GM23338 (cell line): ENCODE results near the gene TMTC2. TPM values are rescaled to one million over a fixed set of nuclear protein-coding genes. Genes with fewer than 3 reads are reported as not detected.

Experiments
- ATAC-seq: fragments of 200-7000 bp; cut with Tn5 transposase; 3 replicates; pipeline ENCODE4 v1.9.1; 2020
- DNase-seq: peaks from one replicate; pipeline ENCODE4 v3.0.0-alpha.2; 2015; ENCODE audit warnings: low spot score
- H2AFZ ChIP-seq: fragments of 200-600 bp; sonication (generic); 2 replicates; pipeline ENCODE4 v1.8.0; 2016; ENCODE audit warnings: antibody characterized with exemption, mild to moderate bottlenecking, moderate library complexity
- H3F3A ChIP-seq: fragments of 200-600 bp; sonication (generic); replicated peaks from 2 replicates; pipeline ENCODE4 v1.8.0; 2017; ENCODE audit warnings: antibody characterized with exemption, mixed run types, low read depth
- H3K27ac ChIP-seq: fragments of 200-600 bp; sonication (generic); 2 replicates; pipeline ENCODE4 v1.6.1; 2016; ENCODE audit warnings: low read depth
- H3K27me3 ChIP-seq: fragments of 200-600 bp; sonication (generic); 2 replicates; pipeline ENCODE4 v1.8.0; 2016; ENCODE audit warnings: mild to moderate bottlenecking, mixed run types, moderate library complexity; ENCODE audit not compliant: insufficient read depth
- H3K36me3 ChIP-seq: fragments of 200-600 bp; sonication (generic); 2 replicates; pipeline ENCODE4 v1.8.0; 2016; ENCODE audit warnings: mild to moderate bottlenecking; ENCODE audit not compliant: insufficient read depth
- H3K4me1 ChIP-seq: fragments of 200-600 bp; sonication (generic); 2 replicates; pipeline ENCODE4 v1.8.0; 2016; ENCODE audit warnings: mild to moderate bottlenecking, moderate library complexity; ENCODE audit not compliant: insufficient read depth
- H3K4me2 ChIP-seq: fragments of 200-600 bp; sonication (generic); 2 replicates; pipeline ENCODE4 v1.7.1; 2017; ENCODE audit warnings: mixed run types
- H3K4me3 ChIP-seq: fragments of 200-600 bp; sonication (generic); 2 replicates; pipeline ENCODE4 v1.6.1; 2016; ENCODE audit warnings: mixed run types
- H3K79me2 ChIP-seq: fragments of 200-600 bp; sonication (generic); replicated peaks from 2 replicates; pipeline ENCODE4 v1.8.0; 2017; ENCODE audit warnings: mild to moderate bottlenecking; ENCODE audit not compliant: insufficient read depth
- H3K9me2 ChIP-seq: fragments of 200-600 bp; sonication (generic); 2 replicates; pipeline ENCODE4 v1.8.0; 2017; ENCODE audit not compliant: insufficient read depth
- H4K20me1 ChIP-seq: fragments of 200-600 bp; sonication (generic); replicated peaks from 2 replicates; pipeline ENCODE4 v1.8.0; 2017; ENCODE audit warnings: mild to moderate bottlenecking; ENCODE audit not compliant: insufficient read depth
- H3K27ac Mint-ChIP-seq: 2 replicates; pipeline ENCODE4 v1.8.0; 2020; ENCODE audit warnings: inconsistent platforms, mild to moderate bottlenecking, moderate library complexity, mixed read lengths
- H3K27me3 Mint-ChIP-seq: 3 replicates; pipeline ENCODE4 v1.8.0; 2022; ENCODE audit warnings: low read depth, mild to moderate bottlenecking, moderate library complexity, mixed read lengths, inconsistent platforms; ENCODE audit not compliant: insufficient read depth, poor library complexity
- H3K36me3 Mint-ChIP-seq: 3 replicates; pipeline ENCODE4 v1.8.0; 2021; ENCODE audit warnings: low read depth, mild to moderate bottlenecking, inconsistent platforms, moderate library complexity, mixed read lengths
- H3K4me1 Mint-ChIP-seq: 3 replicates; pipeline ENCODE4 v1.8.0; 2020; ENCODE audit warnings: mild to moderate bottlenecking, inconsistent platforms, mixed read lengths
- H3K4me3 Mint-ChIP-seq: 3 replicates; pipeline ENCODE4 v1.8.0; 2021; ENCODE audit warnings: moderate library complexity, mild to moderate bottlenecking, inconsistent platforms, mixed read lengths
- H3K9me3 Mint-ChIP-seq: 3 replicates; pipeline ENCODE4 v1.8.0; 2020; ENCODE audit warnings: moderate library complexity, mild to moderate bottlenecking, inconsistent platforms, mixed read lengths
- CREB1 ChIP-seq: fragments of 250-450 bp; sonication (Bioruptor Pico); IDR thresholded peaks from 2 replicates; pipeline ENCODE4 v1.5.0; 2020; ENCODE audit warnings: low read depth, mild to moderate bottlenecking, moderate library complexity
- CTCF ChIP-seq, 2 experiments: fragments of 200-600 bp in 1 of 2; sonication (generic) in 1 of 2; conservative IDR thresholded peaks; 2 replicates each; pipeline versions ENCODE4 v1.5.1 to v1.6.1; 2016 to 2017; ENCODE audit warnings: antibody characterized with exemption in 2 of 2, low read depth in 2 of 2, mild to moderate bottlenecking in 2 of 2, moderate library complexity in 1 of 2
- ETS1 ChIP-seq: IDR thresholded peaks from 2 replicates; pipeline ENCODE4 v1.6.1; 2016; ENCODE audit warnings: antibody characterized with exemption
- EZH2 ChIP-seq: fragments of 200-600 bp; sonication (generic); IDR thresholded peaks from one replicate; pipeline ENCODE4 v1.8.0; 2017; ENCODE audit warnings: antibody characterized with exemption, mild to moderate bottlenecking, low read depth; ENCODE audit not compliant: unreplicated experiment
- EZH2phosphoT487 ChIP-seq: fragments of 200-600 bp; sonication (generic); IDR thresholded peaks from one replicate; pipeline ENCODE4 v1.8.1; 2018; ENCODE audit warnings: antibody characterized with exemption; ENCODE audit not compliant: unreplicated experiment
- JUNB ChIP-seq: IDR thresholded peaks from one replicate; pipeline ENCODE4 v1.6.1; 2016; ENCODE audit warnings: antibody characterized with exemption; ENCODE audit not compliant: unreplicated experiment
- NANOG ChIP-seq: IDR thresholded peaks from 2 replicates; pipeline ENCODE4 v1.6.1; 2016; ENCODE audit warnings: antibody characterized with exemption, borderline replicate concordance
- POLR2AphosphoS5 ChIP-seq: IDR thresholded peaks from 2 replicates; pipeline ENCODE4 v1.6.1; 2016; ENCODE audit warnings: antibody characterized with exemption, low read depth
- REST ChIP-seq: IDR thresholded peaks from one replicate; pipeline ENCODE4 v1.6.1; 2018; ENCODE audit warnings: antibody characterized with exemption; ENCODE audit not compliant: unreplicated experiment
- STAT1 ChIP-seq: IDR thresholded peaks from one replicate; pipeline ENCODE4 v1.6.1; 2016; ENCODE audit warnings: antibody characterized with exemption; ENCODE audit not compliant: unreplicated experiment
- ZNF114 ChIP-seq: fragments of 250-450 bp; sonication (Bioruptor Pico); IDR thresholded peaks from 2 replicates; pipeline ENCODE4 v1.5.0; 2020; ENCODE audit warnings: mild to moderate bottlenecking, moderate library complexity
- ZNF331 ChIP-seq: fragments of 250-450 bp; sonication (Bioruptor Pico); IDR thresholded peaks from 2 replicates; pipeline ENCODE4 v1.5.0; 2020; ENCODE audit warnings: low read depth, mild to moderate bottlenecking, moderate library complexity
- ZNF462 ChIP-seq: fragments of 250-450 bp; sonication (Bioruptor Pico); IDR thresholded peaks from 2 replicates; pipeline ENCODE4 v1.5.0; 2020; ENCODE audit warnings: mild to moderate bottlenecking, moderate library complexity
- polyA plus RNA-seq: library from polyadenylated mRNA; unstranded; fragments of >200 nt; fragmentation: Nextera tagmentation; extraction: Ambion mirVana; gene quantifications from 2 replicates; pipeline ENCODE4 v1.2.1, GENCODE V29; 2016
- total RNA-seq: library from RNA; depleted of rRNA; stranded (reverse); fragments of >200 nt; shearing (Covaris generic); gene quantifications from 2 replicates; pipeline ENCODE4 v1.2.3, GENCODE V29; 2014

The TMTC2 gene
- total and polyA plus RNA-seq, 2 experiments from 2014 or later = 0.57 to 6.5 TPM

- Histone ChIP-seq H3K9me2 (no peaks in the 10 kb centered on the region), H3K79me2 (no peaks in the 10 kb centered on the region), H3K27ac (no peak overlapping the region), H3K27me3 (no peaks in the 10 kb centered on the region), H3K36me3 (no peaks in the 10 kb centered on the region), H3K4me2 (no peak overlapping the region), H3K4me1 (no peaks in the 10 kb centered on the region), H4K20me1 (no peaks in the 10 kb centered on the region), H3K4me3 (no peak overlapping the region), H3F3A (no peaks in the 10 kb centered on the region), H2AFZ (no peak overlapping the region)
- H3K4me1 Mint-ChIP-seq = peaks cover 3% of the 10 kb centered on the region; the same call in 1 of the 3 replicates
- TF ChIP-seq ZNF114 (CRISPR knock-in tag) (no peak), EZH2phosphoT487 (no peak), CREB1 (CRISPR knock-in tag) (no peak), ZNF462 (CRISPR knock-in tag) (no peak), EZH2 (no peak), CTCF (conservative IDR thresholded peaks at IDR 0.05; ENCODE audit: low read depth in 2 of 2) (no peak), NANOG (no peak), ETS1 (no peak), REST (no peak), ZNF331 (no peak), STAT1 (no peak), POLR2AphosphoS5 (no peak), JUNB (no peak)
- no peaks in the 10 kb centered on the region for H3K36me3 Mint-ChIP-seq
- no peak overlapping the region for H3K27ac Mint-ChIP-seq
- ATAC-seq = no peak
- no peak overlapping the region for H3K4me3 Mint-ChIP-seq
- H3K27me3 Mint-ChIP-seq = no peaks in the 10 kb centered on the region
- no peak for DNase-seq
- no peaks in the 10 kb centered on the region for H3K9me3 Mint-ChIP-seq
Measured at GRCh38 chr12:83183132-83183531, 496.4 kb downstream of the TMTC2 start.
